MM.1S (cell line): ENCODE measurements around the gene NEDD4L.
A peak's percentile ranks its signal among the peaks of the same experiment; 100 is the strongest.

ENCODE experiments used
- DNase-seq: peaks from one replicate; pipeline ENCODE4 v3.0.0-alpha.2; 2015
- H2AFZ ChIP-seq: fragments of 300-600 bp; sonication (generic); 2 replicates; pipeline ENCODE4 v1.6.0; 2016; ENCODE audit warnings: antibody characterized with exemption, low read length
- H3F3A ChIP-seq: fragments of 300-600 bp; sonication (generic); 2 replicates; pipeline ENCODE4 v1.6.1; 2016; ENCODE audit warnings: mild to moderate bottlenecking, antibody characterized with exemption, low read length, moderate library complexity, mixed read lengths; ENCODE audit not compliant: insufficient read depth
- H3K27ac ChIP-seq: fragments of 300-600 bp; sonication (generic); 2 replicates; pipeline ENCODE4 v1.5.1; 2016; ENCODE audit warnings: mild to moderate bottlenecking, low read length
- H3K27me3 ChIP-seq: fragments of 300-600 bp; sonication (generic); replicated peaks from 2 replicates; pipeline ENCODE4 v1.6.0; 2016; ENCODE audit warnings: low read length; ENCODE audit not compliant: insufficient read depth
- H3K36me3 ChIP-seq: fragments of 300-600 bp; sonication (generic); replicated peaks from 2 replicates; pipeline ENCODE4 v1.6.1; 2016; ENCODE audit warnings: mild to moderate bottlenecking, low read length, mixed read lengths; ENCODE audit not compliant: insufficient read depth
- H3K4me1 ChIP-seq: fragments of 300-600 bp; sonication (generic); 2 replicates; pipeline ENCODE4 v1.6.1; 2016; ENCODE audit warnings: low read length, mixed read lengths
- H3K4me2 ChIP-seq: fragments of 300-600 bp; sonication (generic); 2 replicates; pipeline ENCODE4 v1.6.0; 2016; ENCODE audit warnings: low read depth, low read length
- H3K4me3 ChIP-seq: fragments of 300-600 bp; sonication (generic); 2 replicates; pipeline ENCODE4 v1.5.1; 2016; ENCODE audit warnings: low read length, mixed read lengths
- H3K79me2 ChIP-seq: fragments of 300-600 bp; sonication (generic); 2 replicates; pipeline ENCODE4 v1.6.1; 2016; ENCODE audit warnings: mixed run types, low read length, mixed read lengths
- H3K9ac ChIP-seq: fragments of 300-600 bp; sonication (generic); 2 replicates; pipeline ENCODE4 v1.6.1; 2016; ENCODE audit warnings: low read length, mixed read lengths
- H3K9me2 ChIP-seq: fragments of 300-600 bp; sonication (generic); replicated peaks from 2 replicates; pipeline ENCODE4 v1.6.1; 2016; ENCODE audit warnings: mild to moderate bottlenecking, low read length, mixed read lengths; ENCODE audit not compliant: insufficient read depth
- H3K9me3 ChIP-seq: fragments of 300-600 bp; sonication (generic); replicated peaks from 2 replicates; pipeline ENCODE4 v1.6.1; 2016; ENCODE audit warnings: mild to moderate bottlenecking, low read length, mixed read lengths; ENCODE audit not compliant: insufficient read depth
- H4K20me1 ChIP-seq: fragments of 300-600 bp; sonication (generic); 2 replicates; pipeline ENCODE4 v1.6.1; 2016; ENCODE audit warnings: mild to moderate bottlenecking, low read length, moderate library complexity, mixed read lengths; ENCODE audit not compliant: insufficient read depth
- CTCF ChIP-seq: fragments of 300-600 bp; sonication (generic); IDR thresholded peaks from 2 replicates; pipeline ENCODE4 v1.5.1; 2016; ENCODE audit warnings: antibody characterized with exemption, low read length, mixed read lengths
- EZH2 ChIP-seq: fragments of 300-600 bp; sonication (generic); optimal IDR thresholded peaks from 2 replicates; pipeline ENCODE3; 2017; ENCODE audit warnings: low read depth, mild to moderate bottlenecking, antibody characterized with exemption, low read length, mixed read lengths
- EZH2phosphoT487 ChIP-seq: fragments of 300-600 bp; sonication (generic); IDR thresholded peaks from 2 replicates; pipeline ENCODE4 v1.6.1; 2018; ENCODE audit warnings: antibody characterized with exemption, low read length

NEDD4L gene

GRCh38 chr18:58045242-58046092 lies 1.4 kb downstream of the NEDD4L start:
- H2AFZ ChIP-seq: peak overlapping the region; percentile 95
- no peaks in the 10 kb centered on the region for H4K20me1 ChIP-seq
- no peaks in the 10 kb centered on the region for H3K36me3 ChIP-seq
- peaks cover 28% of the 10 kb centered on the region for H3K79me2 ChIP-seq
- H3K4me1 ChIP-seq: peaks cover 13% of the 10 kb centered on the region
- peak overlapping the region; percentile 97 for H3K4me3 ChIP-seq
- peak overlapping the region; percentile 28; the same call in 1 of the 2 replicates for H3K27ac ChIP-seq
- TF ChIP-seq EZH2 (no peak), CTCF (no peak), EZH2phosphoT487 (no peak)
- H3K27me3 ChIP-seq: no peaks in the 10 kb centered on the region
- peak; percentile 74 for DNase-seq
- no peaks in the 10 kb centered on the region for H3K9me2 ChIP-seq
- H3K9me3 ChIP-seq: no peaks in the 10 kb centered on the region
- H3K4me2 ChIP-seq: peak overlapping the region; percentile 67
- H3K9ac ChIP-seq: peak overlapping the region; percentile 53; the same call in 1 of the 2 replicates
- H3F3A ChIP-seq: 0 out of 2 replicates have a peak, but pooled peaks cover 6% of the 10 kb centered on the region

- Histone ChIP-seq H3K79me2 (peaks cover 33% of the 10 kb centered on the region), H3K4me2 (peak overlapping the region; percentile 67), H3K27me3 (no peaks in the 10 kb centered on the region), H3K27ac (no peak overlapping the region), H3F3A (0 out of 2 replicates have a peak, but pooled peaks cover 6% of the 10 kb centered on the region), H3K4me1 (peaks cover 14% of the 10 kb centered on the region), H3K9me3 (no peaks in the 10 kb centered on the region), H3K9ac (peak overlapping the region; percentile 53; the same call in 1 of the 2 replicates), H3K36me3 (no peaks in the 10 kb centered on the region), H3K4me3 (peak overlapping the region; percentile 97), H2AFZ (peak overlapping the region; percentile 95), H4K20me1 (no peaks in the 10 kb centered on the region), H3K9me2 (no peaks in the 10 kb centered on the region)
- TF ChIP-seq EZH2: no peak
- no peak for TF ChIP-seq EZH2phosphoT487
- no peak for TF ChIP-seq CTCF
- DNase-seq: no peak
Measured at GRCh38 chr18:58046093-58046793, 2.2 kb downstream of the NEDD4L start.

GRCh38 chr18:58046794-58047555 lies 2.9 kb downstream of the NEDD4L start:
- no peak overlapping the region for H2AFZ ChIP-seq
- no peak overlapping the region for H3K9ac ChIP-seq
- TF ChIP-seq EZH2phosphoT487 (no peak), EZH2 (no peak), CTCF (no peak)
- peaks cover 33% of the 10 kb centered on the region for H3K79me2 ChIP-seq
- 0 out of 2 replicates have a peak, but pooled peaks cover 6% of the 10 kb centered on the region for H3F3A ChIP-seq
- no peak overlapping the region for H3K27ac ChIP-seq
- H3K9me2 ChIP-seq: no peaks in the 10 kb centered on the region
- H4K20me1 ChIP-seq: no peaks in the 10 kb centered on the region
- H3K4me1 ChIP-seq: peaks cover 17% of the 10 kb centered on the region
- H3K9me3 ChIP-seq: no peaks in the 10 kb centered on the region
- no peaks in the 10 kb centered on the region for H3K36me3 ChIP-seq
- H3K27me3 ChIP-seq: no peaks in the 10 kb centered on the region
- no peak overlapping the region for H3K4me3 ChIP-seq
- DNase-seq: no peak
- H3K4me2 ChIP-seq: peak overlapping the region; percentile 67; the same call in 1 of the 2 replicates
